ENCODE data around the gene CLIC2.
"Not testable (repeated sequence)": the region's sequence is repeated elsewhere in the genome, so short reads cannot be mapped to it uniquely, and the experiment has no call there.

CLIC2 gene

GRCh38 chrX:155334486-155335336 is at the start of gene CLIC2:
Gene CLIC2 (minus strand): TSS chrX:155334614. CDS start chrX:155334427, 187 bp downstream.
- DNase-seq (ENCODE audit: low read depth) = peak; percentile 84

DNA sequence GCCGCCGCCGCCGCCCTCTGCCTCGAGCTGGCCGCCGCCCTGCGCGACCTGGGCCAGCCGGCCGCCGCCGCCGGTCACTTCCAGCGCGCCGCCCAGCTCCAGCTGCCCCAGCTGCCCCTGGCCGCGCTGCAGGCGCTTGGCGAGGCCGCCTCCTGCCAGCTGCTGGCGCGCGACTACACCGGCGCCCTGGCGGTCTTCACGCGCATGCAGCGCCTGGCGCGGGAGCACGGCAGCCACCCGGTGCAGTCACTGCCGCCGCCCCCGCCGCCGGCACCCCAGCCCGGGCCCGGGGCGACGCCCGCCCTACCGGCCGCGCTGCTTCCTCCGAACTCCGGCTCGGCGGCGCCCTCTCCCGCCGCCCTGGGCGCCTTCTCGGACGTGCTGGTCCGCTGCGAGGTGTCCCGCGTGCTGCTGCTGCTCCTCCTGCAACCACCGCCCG is 48.1 kb upstream of the CLIC2 start:
- DNase-seq (ENCODE audit: low read depth) = not testable (repeated sequence)

DNA sequence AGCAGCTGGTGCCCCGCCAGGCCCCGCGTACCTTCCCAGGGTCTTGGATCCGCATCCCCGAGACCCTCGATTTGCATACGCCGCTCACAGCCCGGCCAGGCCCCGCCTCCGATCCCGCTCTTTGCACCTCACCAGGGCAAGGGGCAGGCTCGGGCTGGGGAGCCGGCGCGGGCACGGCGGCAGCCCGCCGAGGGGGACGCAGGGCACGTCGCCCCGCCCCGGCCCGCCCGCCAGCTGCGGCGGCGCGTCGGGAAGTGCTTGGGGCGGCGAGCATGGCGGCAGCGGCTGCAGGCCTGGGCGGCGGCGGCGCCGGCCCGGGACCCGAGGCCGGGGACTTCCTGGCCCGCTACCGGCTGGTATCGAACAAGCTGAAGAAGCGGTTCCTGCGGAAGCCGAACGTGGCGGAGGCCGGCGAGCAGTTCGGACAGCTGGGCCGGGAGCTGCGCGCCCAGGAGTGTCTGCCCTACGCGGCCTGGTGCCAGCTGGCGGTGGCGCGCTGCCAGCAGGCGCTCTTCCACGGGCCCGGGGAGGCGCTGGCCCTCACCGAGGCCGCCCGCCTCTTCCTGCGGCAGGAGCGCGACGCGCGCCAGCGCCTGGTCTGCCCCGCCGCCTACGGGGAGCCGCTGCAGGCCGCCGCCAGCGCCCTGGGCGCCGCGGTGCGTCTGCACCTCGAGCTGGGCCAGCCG is 47.6 kb upstream of the CLIC2 start, which contains the start of gene F8A2:
TSS of gene F8A2 (plus strand) at position 253 of the 686 bp plus-strand sequence. CDS start at position 273, 20 bp downstream.
- DNase-seq (ENCODE audit: low read depth) = not testable (repeated sequence)

DNA sequence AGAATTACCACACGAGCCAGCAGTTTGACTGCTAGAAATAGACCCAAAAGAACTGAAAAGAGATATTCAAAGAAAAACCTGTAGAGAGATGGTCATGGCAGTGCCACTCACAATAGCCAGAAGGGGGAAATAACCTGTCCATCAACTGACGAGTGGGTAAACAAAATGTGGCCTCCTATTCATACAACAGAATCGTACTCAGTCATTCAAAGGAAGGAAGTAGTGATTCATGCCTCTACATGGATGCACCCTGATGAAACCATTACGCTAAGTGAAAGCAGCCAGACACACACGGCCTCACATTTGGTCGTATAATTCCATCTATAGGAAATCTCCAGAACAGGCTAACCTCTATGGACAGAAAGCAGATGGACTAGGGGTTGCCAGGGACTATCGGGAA is 45.4 kb upstream of the CLIC2 start:
- not testable (repeated sequence) for DNase-seq (ENCODE audit: low read depth)

DNA sequence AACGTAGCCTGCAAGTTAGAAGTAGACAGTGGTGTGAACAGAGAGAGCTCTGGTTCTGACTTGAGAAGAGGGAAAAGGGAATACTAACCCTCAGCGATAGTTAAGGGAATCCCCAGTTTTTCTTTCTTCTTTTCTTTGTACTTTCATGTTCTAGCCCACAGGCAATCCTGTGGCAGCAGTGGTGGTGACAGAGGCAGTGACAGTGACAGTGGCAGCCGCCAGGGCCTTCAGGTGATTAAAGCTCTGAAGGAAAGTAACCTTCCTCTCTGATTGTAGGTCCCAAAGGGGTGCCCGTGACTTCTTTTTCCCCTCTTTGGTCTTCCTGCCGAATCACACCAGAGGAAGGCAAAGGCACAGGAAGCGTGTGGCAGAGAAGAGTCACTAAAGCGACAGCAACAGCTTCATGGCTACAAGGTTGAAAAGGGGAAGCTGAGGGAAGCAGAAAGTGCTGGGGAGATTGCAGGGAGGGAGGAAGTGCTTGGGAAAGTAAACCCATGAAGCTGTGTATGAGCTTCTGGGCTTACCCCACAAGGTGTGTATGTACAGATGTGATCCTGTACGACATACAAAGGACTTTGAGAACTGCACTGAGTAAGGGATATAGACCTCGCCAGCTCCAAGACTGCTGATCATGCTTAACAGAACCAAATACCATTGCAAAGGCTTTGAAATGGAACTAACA is 39.5 kb upstream of the CLIC2 start:
- not testable (repeated sequence) for DNase-seq (ENCODE audit: low read depth)

DNA sequence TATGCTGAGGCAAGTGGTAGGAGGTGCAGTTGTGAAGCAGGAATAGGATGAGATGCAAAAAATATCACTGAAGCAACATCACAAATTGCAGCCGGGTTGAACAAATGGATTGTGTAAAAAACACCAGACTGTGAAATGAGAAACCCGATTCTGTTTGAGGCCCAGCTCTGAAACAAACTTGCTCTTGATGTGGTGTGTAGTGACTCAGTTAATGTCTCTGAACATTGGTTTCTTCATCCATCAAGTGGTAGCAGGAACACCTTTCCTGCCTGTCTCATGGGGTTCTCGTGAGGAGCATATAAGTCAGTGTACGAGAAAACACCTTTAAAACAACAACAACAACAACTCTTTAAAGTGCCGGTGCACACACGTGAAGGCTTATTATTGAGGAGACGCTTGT is 29.3 kb upstream of the CLIC2 start:
- not testable (repeated sequence) for DNase-seq (ENCODE audit: low read depth)

- DNase-seq (ENCODE audit: low read depth) = not testable (repeated sequence)
Measured at GRCh38 chrX:155349448-155349847, 15.0 kb upstream of the CLIC2 start.

DNA sequence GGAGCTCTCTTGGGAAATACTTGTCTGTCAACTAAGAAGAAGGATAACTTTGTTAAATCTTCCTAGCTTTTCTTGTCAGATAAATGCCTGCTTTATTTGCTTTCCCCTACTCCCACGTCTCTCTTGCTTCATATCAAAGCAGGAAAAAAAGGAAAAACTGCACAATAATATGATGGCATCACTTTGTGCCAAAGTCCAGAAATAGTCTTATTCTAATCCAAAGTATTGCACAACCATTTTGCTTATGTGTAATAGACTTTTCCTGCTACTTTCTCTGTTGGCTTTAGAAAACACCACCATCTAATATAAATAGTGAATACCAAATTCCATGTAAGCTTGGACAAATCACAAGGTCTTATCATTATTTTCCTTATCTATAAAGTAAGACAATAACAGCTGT is 11.3 kb upstream of the CLIC2 start:
- not testable (repeated sequence) for DNase-seq (ENCODE audit: low read depth)

- not testable (repeated sequence) for DNase-seq (ENCODE audit: low read depth)
Measured at GRCh38 chrX:155335337-155335712, 911 bp upstream of the CLIC2 start.

GRCh38 chrX:155333544-155334100 is 792 bp downstream of the CLIC2 start:
- DNase-seq (ENCODE audit: low read depth) = no peak

GRCh38 chrX:155330992-155331391 is 3.4 kb downstream of the CLIC2 start:
- DNase-seq (ENCODE audit: low read depth) = no peak

DNA sequence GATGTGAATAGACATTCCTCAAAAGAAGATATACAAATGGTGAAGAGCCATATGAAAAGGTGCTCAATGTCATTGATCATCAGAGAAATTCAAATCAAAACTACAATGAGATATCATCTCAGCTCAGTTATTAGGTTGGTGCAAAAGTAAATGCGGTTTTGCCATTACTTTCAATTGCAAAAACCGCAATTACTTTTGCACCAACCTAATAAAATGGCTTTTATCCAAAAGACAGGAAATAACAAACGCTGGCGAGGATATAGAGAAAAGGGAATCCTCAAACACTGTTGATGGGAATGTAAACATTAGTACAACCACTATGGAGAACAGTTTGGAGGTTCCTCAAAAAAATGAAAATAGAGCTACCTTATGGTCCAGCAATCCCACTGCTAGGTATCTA is 5.1 kb downstream of the CLIC2 start:
- no peak for DNase-seq (ENCODE audit: low read depth)

- no peak for DNase-seq (ENCODE audit: low read depth)
Measured at GRCh38 chrX:155326610-155327009, 7.8 kb downstream of the CLIC2 start.

GRCh38 chrX:155314260-155314659 is 20.2 kb downstream of the CLIC2 start:
- no peak for DNase-seq (ENCODE audit: low read depth)

DNA sequence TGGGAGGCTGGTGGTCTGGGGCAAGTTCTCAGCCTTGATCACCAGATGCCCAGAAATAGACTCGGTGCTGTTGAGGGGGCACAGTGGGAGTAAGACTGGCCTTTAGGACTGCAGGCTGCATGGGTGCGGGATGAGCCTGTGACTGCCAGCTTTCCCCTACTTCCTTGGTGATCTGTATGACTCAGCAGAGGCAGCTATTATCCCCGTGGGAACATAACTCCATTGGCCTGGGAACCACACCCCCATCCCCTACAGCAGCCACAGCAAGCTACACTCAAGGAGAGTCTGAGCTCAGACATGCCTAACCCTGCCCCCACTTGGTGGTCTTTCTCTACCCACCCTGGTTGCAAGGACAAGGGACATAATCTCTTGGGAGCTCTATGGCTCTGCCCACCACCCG is 20.6 kb downstream of the CLIC2 start:
- no peak for DNase-seq (ENCODE audit: low read depth)

DNA sequence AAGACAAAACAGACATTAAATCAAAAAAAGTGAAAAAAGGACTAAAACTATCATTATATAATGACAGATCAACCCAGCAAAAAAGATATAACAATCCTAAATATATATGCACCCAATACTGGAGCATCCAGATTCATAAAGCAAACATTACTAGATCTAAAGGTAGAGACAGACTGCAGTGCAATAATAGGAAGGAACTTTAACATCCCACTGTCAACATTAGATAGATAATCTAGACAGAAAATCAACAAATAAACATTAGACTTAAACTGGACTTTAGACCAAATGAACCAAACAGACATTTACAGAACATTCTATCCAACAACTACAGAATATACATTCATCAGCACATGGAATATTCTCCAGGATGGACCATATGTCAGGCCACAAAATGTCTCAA is 40.6 kb downstream of the CLIC2 start:
- no peak for DNase-seq (ENCODE audit: low read depth)

DNA sequence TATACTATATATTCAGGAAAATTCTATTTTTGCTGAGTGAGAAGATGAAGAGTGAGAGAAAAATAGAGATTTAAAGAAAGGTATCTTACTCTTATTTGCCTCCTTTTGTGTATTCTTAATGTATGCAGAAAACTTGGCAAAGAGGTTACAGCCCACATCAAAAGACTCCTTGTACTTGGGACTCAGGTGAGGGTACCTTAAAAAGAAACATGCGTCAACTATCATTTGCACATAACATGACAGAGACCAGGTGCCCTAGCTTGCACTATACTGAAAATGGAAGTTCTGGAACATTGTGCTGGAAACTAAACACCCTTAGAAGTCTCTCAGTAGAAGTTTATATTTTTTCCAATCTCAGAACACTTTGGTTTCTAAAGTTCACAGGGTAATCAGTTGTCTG is 54.5 kb downstream of the CLIC2 start:
- DNase-seq (ENCODE audit: low read depth) = no peak

DNA sequence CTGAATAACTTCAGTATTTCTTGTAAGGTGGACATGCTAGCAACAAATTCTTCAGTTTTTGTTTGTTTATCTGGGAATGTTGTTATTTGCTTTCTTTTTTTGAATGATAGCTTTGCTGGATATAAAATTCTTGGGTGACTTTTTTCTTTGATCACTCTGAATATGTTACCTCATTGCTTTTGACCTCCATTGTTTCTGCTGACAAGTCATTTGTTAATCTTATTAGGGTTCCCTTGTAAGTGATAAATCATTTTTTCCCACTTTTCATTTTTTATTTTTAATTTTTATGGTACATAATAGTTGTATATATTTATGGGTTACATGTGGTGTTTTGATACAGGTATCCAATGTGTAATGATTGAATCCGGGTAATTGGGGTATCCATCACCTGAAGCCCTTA is 63.4 kb downstream of the CLIC2 start:
- no peak for DNase-seq (ENCODE audit: low read depth)

- not testable (repeated sequence) for DNase-seq (ENCODE audit: low read depth)
Measured at GRCh38 chrX:155267995-155268394, 66.4 kb downstream of the CLIC2 start.

DNA sequence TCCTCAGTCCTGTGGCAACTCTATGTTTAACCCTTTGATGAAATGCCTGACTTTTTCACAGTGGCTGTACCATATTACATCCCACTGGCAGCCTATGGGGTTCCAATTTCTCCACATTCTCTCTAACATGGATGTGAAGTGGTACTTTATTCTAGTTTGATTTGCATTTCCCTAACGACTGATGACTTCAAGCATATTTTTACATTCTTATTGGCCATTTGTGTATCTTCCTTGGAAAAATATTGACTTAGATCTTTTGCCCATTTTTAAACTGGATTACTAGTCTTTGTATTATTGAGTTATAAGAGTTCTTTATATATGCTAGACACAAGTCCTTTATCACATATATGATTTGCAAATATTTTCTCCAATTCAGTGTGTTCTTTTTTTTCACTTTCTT is 68.0 kb downstream of the CLIC2 start:
- DNase-seq (ENCODE audit: low read depth) = no peak

DNA sequence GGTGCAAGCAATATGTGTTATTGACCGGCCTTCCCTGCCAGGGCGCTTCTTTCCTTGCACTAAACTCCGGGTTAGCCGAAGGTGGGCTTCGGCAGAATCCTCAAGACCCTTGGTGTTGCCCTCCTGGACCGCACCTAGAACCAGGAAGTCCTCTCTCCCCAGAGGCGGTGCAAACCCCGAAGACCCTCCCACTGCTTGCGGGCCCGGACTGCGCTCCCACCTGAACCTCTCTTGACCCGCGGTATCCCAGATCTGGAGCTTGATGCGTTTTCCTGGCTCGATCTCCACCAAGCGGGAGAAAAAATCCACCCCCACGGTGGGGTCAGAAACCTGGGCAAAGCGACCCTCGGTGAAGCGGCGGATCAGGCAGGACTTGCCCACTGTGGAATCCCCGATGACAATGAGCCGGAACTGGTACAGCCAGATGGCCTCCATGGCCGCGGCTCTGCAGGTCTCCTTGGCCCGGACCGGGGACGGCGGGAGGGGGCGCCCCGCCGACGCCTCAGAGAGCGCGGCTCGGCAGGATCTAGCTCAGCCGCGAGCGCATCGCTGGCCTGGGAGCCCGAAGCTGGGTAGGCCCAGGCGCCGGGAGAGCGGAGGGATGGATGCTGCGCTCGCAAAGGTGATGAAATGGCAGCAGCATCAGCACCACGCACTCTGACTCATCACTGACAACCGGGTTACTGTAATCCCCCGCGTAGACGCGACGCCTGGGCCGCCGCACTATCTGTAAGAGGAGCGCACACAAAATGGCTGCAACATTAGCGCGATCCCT is 70.4 kb downstream of the CLIC2 start, which contains the start of gene RAB39B:
TSS of gene RAB39B (minus strand) at position 638 of the 775 bp plus-strand sequence. CDS start at position 435, 203 bp downstream.
- peak; percentile 38 for DNase-seq (ENCODE audit: low read depth)
